GM19467 (cell line): ENCODE results near the gene CTNNA2.

Source experiments
- ATAC-seq: cut with Tn5 transposase; IDR thresholded peaks from one replicate; pipeline ENCODE4 v1.9.1; 2021; ENCODE audit warnings: mild to moderate bottlenecking, moderate library complexity; ENCODE audit not compliant: unreplicated experiment

The CTNNA2 gene

GRCh38 chr2:80519121-80519643 lies 1006.3 kb downstream of the CTNNA2 start:
- no peak for ATAC-seq

GRCh38 chr2:80519699-80520291 lies 1006.9 kb downstream of the CTNNA2 start:
- ATAC-seq = no peak

GRCh38 chr2:80525152-80525551 lies 1012.3 kb downstream of the CTNNA2 start:
- peak; percentile 64 for ATAC-seq

- no peak for ATAC-seq
Measured at GRCh38 chr2:80527119-80527518, 1014.3 kb downstream of the CTNNA2 start.

GRCh38 chr2:80529466-80530165 lies 1016.8 kb downstream of the CTNNA2 start:
- ATAC-seq = no peak

- peak; percentile 70 for ATAC-seq
Measured at GRCh38 chr2:80530442-80531064, 1017.7 kb downstream of the CTNNA2 start.

- no peak for ATAC-seq
Measured at GRCh38 chr2:80531319-80531718, 1018.5 kb downstream of the CTNNA2 start.

GRCh38 chr2:80545420-80546210 lies 1032.8 kb downstream of the CTNNA2 start:
- no peak for ATAC-seq

GRCh38 chr2:80546766-80547165 lies 1033.9 kb downstream of the CTNNA2 start:
- ATAC-seq = no peak

GRCh38 chr2:80547344-80547743 lies 1034.5 kb downstream of the CTNNA2 start:
- no peak for ATAC-seq

GRCh38 chr2:80548469-80548868 lies 1035.6 kb downstream of the CTNNA2 start:
- no peak for ATAC-seq

- ATAC-seq = no peak
Measured at GRCh38 chr2:80549901-80550300, 1037.0 kb downstream of the CTNNA2 start.

- ATAC-seq = no peak
Measured at GRCh38 chr2:80560326-80560725, 1047.5 kb downstream of the CTNNA2 start.

GRCh38 chr2:80568011-80568410 lies 1055.2 kb downstream of the CTNNA2 start:
- no peak for ATAC-seq

GRCh38 chr2:80573167-80573566 lies 1060.3 kb downstream of the CTNNA2 start:
- ATAC-seq = no peak

- ATAC-seq = no peak
Measured at GRCh38 chr2:80573950-80574349, 1061.1 kb downstream of the CTNNA2 start.

- no peak for ATAC-seq
Measured at GRCh38 chr2:80579756-80580155, 1066.9 kb downstream of the CTNNA2 start.

GRCh38 chr2:80591233-80591632 lies 1078.4 kb downstream of the CTNNA2 start:
- no peak for ATAC-seq

- ATAC-seq = no peak
Measured at GRCh38 chr2:80592106-80592505, 1079.3 kb downstream of the CTNNA2 start.

GRCh38 chr2:80610108-80610507 lies 1097.3 kb downstream of the CTNNA2 start:
- no peak for ATAC-seq

- no peak for ATAC-seq
Measured at GRCh38 chr2:80621656-80622055, 1108.8 kb downstream of the CTNNA2 start.
